ENCODE data around the gene C20orf144. TPM values are rescaled to one million over a fixed set of nuclear protein-coding genes. Genes with fewer than 3 reads are reported as not detected.

Gene C20orf144
- total RNA-seq, result 0.44 and 0.82 TPM in 2 replicates
- long read RNA-seq, result 0 reads

DNA sequence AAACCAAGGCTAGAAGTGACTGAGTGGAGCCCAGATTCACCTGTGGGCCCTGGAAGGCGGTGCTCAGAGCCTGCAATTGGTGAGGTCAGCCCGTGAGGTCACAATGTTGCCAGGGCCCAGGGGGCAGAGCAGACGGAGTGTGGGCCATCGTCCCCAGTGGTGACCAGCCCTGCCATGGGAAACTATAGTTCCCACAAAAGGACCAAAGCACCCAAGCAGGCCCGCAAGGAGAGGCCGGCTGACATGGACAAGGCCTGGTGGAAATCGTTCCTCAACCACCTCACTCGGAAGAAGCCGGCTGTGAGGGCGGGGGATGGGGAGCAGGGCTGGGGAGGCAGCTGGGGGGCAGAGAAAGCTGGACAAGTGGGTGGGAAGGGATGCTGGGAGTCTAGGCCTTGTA lies at the start of gene C20orf144:
Gene C20orf144 (plus strand): TSS at position 156 of the 400 bp plus-strand sequence. CDS start 19 bp downstream, at position 175.
- Mint-ChIP-seq H3K4me3 (peak within 1 kb of the TSS; percentile 84), H3K27ac (ENCODE audit: unreplicated experiment) (peak within 1 kb of the TSS; percentile 67), H3K4me1 (peaks cover 39% of the 10 kb centered on the region), H3K36me3 (ENCODE audit: low read depth) (peaks cover 6% of the 10 kb centered on the region), H3K9me3 (no peaks in the 10 kb centered on the region), H3K27me3 (ENCODE audit: low read depth) (peaks cover 9% of the 10 kb centered on the region)
- TF ChIP-seq CTCF (conservative IDR thresholded peaks at IDR 0.05), result no peak
- no peak for DNase-seq (ENCODE audit: low read depth, low spot score)

DNA sequence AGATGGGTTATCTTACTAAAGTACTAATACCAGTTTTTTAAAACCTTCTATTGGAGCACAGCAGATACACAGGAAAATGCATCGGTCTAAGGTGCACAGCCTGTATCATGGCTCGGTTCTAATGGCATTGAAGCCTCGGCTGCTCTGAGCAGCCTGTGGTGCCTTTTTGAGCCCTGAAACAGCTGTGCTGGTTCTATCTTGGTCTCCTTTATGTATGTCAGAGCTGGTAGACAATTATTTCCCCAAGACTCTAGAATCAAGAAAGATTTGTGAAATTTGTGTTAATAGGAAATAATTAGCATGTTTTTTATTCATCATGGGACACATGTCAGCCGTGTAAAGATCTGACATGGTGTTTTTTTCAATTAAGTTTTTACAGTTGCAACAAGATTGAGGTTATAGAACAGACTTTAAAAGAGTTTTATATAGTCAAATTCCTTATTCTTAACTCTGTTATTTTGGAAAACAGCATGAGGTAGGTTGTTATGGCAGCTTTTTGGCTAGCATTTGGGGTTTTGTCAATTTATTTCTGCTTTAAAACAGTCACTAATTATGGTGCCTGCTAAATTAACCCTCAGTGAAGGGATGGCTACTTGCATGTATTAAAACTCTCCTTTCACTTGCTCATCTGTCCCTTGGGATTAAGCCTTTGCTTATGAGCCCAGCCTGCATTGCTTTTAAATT lies 40.3 kb upstream of the C20orf144 start:
- Mint-ChIP-seq H3K4me1 (no peaks in the 10 kb centered on the region), H3K9me3 (no peaks in the 10 kb centered on the region), H3K27ac (ENCODE audit: unreplicated experiment) (no peak overlapping the region), H3K27me3 (ENCODE audit: low read depth) (no peaks in the 10 kb centered on the region), H3K4me3 (no peak overlapping the region), H3K36me3 (ENCODE audit: low read depth) (peaks cover 13% of the 10 kb centered on the region)
- DNase-seq (ENCODE audit: low read depth, low spot score), result no peak
- no peak for TF ChIP-seq CTCF (conservative IDR thresholded peaks at IDR 0.05)

DNA sequence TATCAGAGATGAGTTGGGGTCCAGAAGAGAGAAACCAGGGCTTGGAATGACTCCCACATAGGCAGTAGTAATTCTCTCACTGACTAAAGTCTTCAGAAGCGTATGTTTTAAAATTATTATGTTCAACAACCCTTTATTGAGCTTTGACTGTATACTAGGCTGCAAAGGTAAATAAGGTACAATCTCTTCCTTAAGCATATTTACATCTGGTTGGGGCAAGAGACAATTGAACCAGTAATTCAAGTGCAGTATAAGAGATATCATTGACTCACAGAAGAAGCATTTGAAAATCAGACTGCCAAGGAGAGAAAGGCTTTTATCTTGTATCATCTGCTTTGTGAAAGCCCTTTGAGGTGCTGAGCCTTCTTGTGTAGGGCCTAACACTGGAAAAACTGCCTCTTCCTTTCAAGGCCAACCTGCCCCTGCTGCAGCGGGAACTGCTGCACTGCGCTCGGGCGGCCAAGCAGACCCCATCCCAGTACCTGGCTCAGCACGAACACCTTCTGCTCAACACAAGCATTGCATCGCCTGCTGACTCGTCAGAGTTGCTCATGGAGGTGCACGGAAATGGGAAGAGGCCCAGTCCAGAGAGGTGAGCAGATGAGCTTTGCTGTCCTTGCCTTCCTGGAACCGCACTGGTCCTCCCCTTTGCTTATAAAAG lies 39.3 kb upstream of the C20orf144 start:
- Mint-ChIP-seq H3K9me3 (no peaks in the 10 kb centered on the region), H3K4me3 (no peak overlapping the region), H3K36me3 (ENCODE audit: low read depth) (peaks cover 15% of the 10 kb centered on the region), H3K4me1 (no peaks in the 10 kb centered on the region), H3K27ac (ENCODE audit: unreplicated experiment) (no peak overlapping the region), H3K27me3 (ENCODE audit: low read depth) (no peaks in the 10 kb centered on the region)
- no peak for DNase-seq (ENCODE audit: low read depth, low spot score)
- TF ChIP-seq CTCF (conservative IDR thresholded peaks at IDR 0.05), result no peak

DNA sequence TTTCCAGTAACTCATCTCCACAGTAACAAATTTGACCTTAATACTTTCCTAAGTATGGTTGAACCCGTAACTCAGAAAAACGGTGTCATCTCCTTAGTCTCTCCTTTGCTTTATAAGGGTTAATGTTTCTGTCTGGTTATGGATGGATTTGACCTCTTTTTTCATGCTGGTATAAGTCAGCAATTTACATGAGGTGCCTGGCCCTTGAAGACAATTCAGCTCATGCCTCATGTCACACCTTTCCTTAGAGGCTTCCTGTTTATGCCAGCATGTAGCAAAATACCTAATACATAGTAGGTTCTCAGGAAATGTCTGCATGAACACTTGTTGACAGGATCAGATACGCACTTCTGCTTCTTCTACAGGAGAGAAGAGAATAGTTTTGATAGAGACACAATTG lies 37.7 kb upstream of the C20orf144 start:
- no peak for DNase-seq (ENCODE audit: low read depth, low spot score)
- Mint-ChIP-seq H3K4me1 (no peaks in the 10 kb centered on the region), H3K27ac (ENCODE audit: unreplicated experiment) (no peak overlapping the region), H3K4me3 (no peak overlapping the region), H3K9me3 (no peaks in the 10 kb centered on the region), H3K27me3 (ENCODE audit: low read depth) (no peaks in the 10 kb centered on the region), H3K36me3 (ENCODE audit: low read depth) (peaks cover 19% of the 10 kb centered on the region)
- TF ChIP-seq CTCF (conservative IDR thresholded peaks at IDR 0.05), result no peak

- Mint-ChIP-seq H3K27ac (ENCODE audit: unreplicated experiment) (no peak overlapping the region), H3K9me3 (no peaks in the 10 kb centered on the region), H3K36me3 (ENCODE audit: low read depth) (peaks cover 24% of the 10 kb centered on the region), H3K4me3 (no peak overlapping the region), H3K4me1 (no peaks in the 10 kb centered on the region), H3K27me3 (ENCODE audit: low read depth) (no peaks in the 10 kb centered on the region)
- DNase-seq (ENCODE audit: low read depth, low spot score), result no peak
- TF ChIP-seq CTCF (conservative IDR thresholded peaks at IDR 0.05), result no peak
Measured at GRCh38 chr20:33626190-33626589, 35.9 kb upstream of the C20orf144 start.

All from neural crest cell (in vitro differentiated cells).